Thyroid gland (tissue), 4 donors: ENCODE measurements around the gene SLC25A42. TPM values are rescaled to one million over a fixed set of nuclear protein-coding genes. Genes with fewer than 3 reads are reported as not detected.
"Not testable (repeated sequence)": the region's sequence is repeated elsewhere in the genome, so short reads cannot be mapped to it uniquely, and the experiment has no call there.

Experiments
- DNase-seq, 2 donors: peaks; one replicate each; pipeline ENCODE4 v3.0.0-alpha.2; 2019
- H3K27ac ChIP-seq, 3 donors: fragments of 200-600 bp; sonication (generic); 1 replicate in 2 of 3; 2 replicates in 1 of 3; pipeline ENCODE4 v1.5.1; 2016 to 2019; ENCODE audit warnings: mild to moderate bottlenecking in 1 of 3, moderate library complexity in 1 of 3
- H3K27me3 ChIP-seq: fragments of 200-600 bp; sonication (generic); one replicate; pipeline ENCODE4 v1.5.1; 2019
- H3K36me3 ChIP-seq, 2 donors: fragments of 200-600 bp; sonication (generic); one replicate each; pipeline ENCODE4 v1.5.1; 2016 to 2019
- H3K4me1 ChIP-seq, 2 donors: fragments of 200-600 bp; sonication (generic); one replicate each; pipeline ENCODE4 v1.5.1; 2017 to 2019
- H3K4me3 ChIP-seq, 3 donors: fragments of 200-600 bp; sonication (generic); replicated peaks in 1 of 3; 1 replicate in 2 of 3; 2 replicates in 1 of 3; pipeline ENCODE4 v1.5.1; 2016; ENCODE audit warnings: mild to moderate bottlenecking in 1 of 3
- H3K9me3 ChIP-seq: fragments of 200-600 bp; sonication (generic); one replicate; pipeline ENCODE4 v1.5.1; 2017
- CTCF ChIP-seq, 6 experiments: fragments of 200-600 bp in 3 of 6; fragments of 450-650 bp in 3 of 6; sonication (generic) in 3 of 6; IDR thresholded peaks; one replicate each; pipeline ENCODE4 v1.5.1; 2016 to 2019; ENCODE audit warnings: antibody characterized with exemption in 6 of 6, mild to moderate bottlenecking in 2 of 6, inconsistent platforms in 1 of 6, moderate library complexity in 1 of 6
- POLR2A ChIP-seq, 2 donors: fragments of 450-650 bp; IDR thresholded peaks; one replicate each; pipeline ENCODE4 v1.6.1; 2017; ENCODE audit warnings: antibody characterized with exemption in 2 of 2, mild to moderate bottlenecking in 2 of 2, moderate library complexity in 1 of 2
- WGBS, 2 donors: methylation state at CpG; one replicate each; pipeline ENCODE4 v1.1.5; 2017; 5-methylcytosine and 5-hydroxymethylcytosine counted together
- intact Hi-C: fragments of 100-400 bp; cut with DNase I; formaldehyde crosslinking; loops from one replicate; pipeline ENCODE4 v1.15.1; 2023
- total RNA-seq, 4 donors: library from RNA; depleted of rRNA; stranded (reverse); fragments of >200 nt; gene quantifications; one replicate each; pipeline ENCODE4 v1.2.3, GENCODE V29; 2016

The SLC25A42 gene
- total RNA-seq, 4 donors from 2014 or later = 28.0 to 43.9 (median 33.9) TPM

- Histone ChIP-seq H3K27me3 (no peaks in the 10 kb centered on the region), H3K36me3 (no peaks in the 10 kb centered on the region), H3K4me1 (peaks cover 10 to 16% of the 10 kb centered on the region in 2 donors), H3K4me3 (no peak overlapping the region), H3K9me3 (no peaks in the 10 kb centered on the region), H3K27ac (no peak overlapping the region)
- intact Hi-C loops = no loop called here
- WGBS, 2 donors = 23 to 28% methylated on average over 20 to 21 of the region's 21 CpGs
- TF ChIP-seq CTCF (IDR thresholded peaks at IDR 0.05) (no peak), POLR2A (IDR thresholded peaks at IDR 0.05) (peak in 1 of 2 donors; percentile 25)
- peak; percentile 47 to 52 for DNase-seq
Measured at GRCh38 chr19:19134687-19135158, 70.9 kb downstream of the SLC25A42 start.

DNA sequence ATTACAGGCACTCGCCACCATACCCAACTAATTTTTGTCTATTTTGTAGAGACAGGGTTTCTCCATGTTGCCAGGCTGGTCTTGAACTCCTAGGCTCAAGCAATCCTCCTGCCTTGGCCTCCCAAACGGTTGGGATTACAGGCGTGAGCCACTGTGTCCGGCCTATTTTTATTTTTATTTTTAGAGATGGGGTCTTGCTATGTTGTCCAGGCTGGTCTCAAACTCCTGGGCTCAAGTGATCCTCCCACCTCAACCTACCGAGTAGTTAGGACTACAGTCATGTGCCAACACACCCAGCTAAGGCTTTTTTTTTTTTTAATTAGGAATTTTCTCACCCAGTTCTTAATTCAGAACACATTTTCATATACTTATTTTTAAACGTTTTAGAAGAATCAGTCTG is 71.9 kb downstream of the SLC25A42 start:
- H3K4me3 ChIP-seq, H3K36me3 ChIP-seq, intact Hi-C loops, H3K27me3 ChIP-seq, H3K9me3 ChIP-seq, DNase-seq, H3K27ac ChIP-seq: not testable (repeated sequence)
- 89 to 92% methylated on average over 6 of the region's 6 CpGs for WGBS, 2 donors
- peaks cover 10 to 16% of the 10 kb centered on the region in 2 donors for H3K4me1 ChIP-seq

DNA sequence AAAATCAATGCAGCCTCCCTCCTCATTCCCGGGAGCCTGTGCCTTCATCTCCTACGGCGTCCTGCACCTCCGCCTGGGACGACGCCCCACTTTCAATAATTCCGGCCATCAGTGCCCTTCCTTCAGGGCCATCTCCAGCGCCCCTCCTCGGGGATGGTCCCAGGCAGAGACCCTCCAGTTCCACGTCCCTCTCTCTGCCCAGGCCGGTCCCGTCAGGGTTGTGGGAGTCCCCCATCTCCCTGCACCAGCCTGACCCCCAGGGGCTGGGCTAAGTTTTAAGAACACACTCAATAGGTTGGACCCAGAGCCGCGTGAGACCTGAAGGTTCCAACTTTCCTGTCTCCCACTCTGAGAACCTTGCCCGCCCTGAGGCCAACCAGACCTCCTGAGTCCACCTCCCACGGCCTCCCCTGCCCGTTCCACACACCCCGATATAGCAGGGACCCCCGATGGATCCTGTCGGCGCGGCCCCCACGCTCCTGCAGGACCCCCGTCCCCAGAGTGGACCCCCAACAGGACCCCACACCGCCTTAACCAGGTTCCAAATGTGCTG is 73.8 kb downstream of the SLC25A42 start:
- peak; percentile 22 to 35 for DNase-seq
- Histone ChIP-seq H3K9me3 (no peaks in the 10 kb centered on the region), H3K27ac (peak overlapping the region in 1 of 3 donors; percentile 71), H3K4me1 (peaks cover 10 to 16% of the 10 kb centered on the region in 2 donors), H3K27me3 (no peaks in the 10 kb centered on the region), H3K36me3 (no peaks in the 10 kb centered on the region), H3K4me3 (peak overlapping the region; percentile 29 to 85 (median 81))
- TF ChIP-seq CTCF (IDR thresholded peaks at IDR 0.05) = no peak
- TF ChIP-seq POLR2A (IDR thresholded peaks at IDR 0.05) = no peak
- 17 to 23% methylated on average over 13 to 19 of the region's 25 CpGs for WGBS, 2 donors
- intact Hi-C loops = no loop called here

GRCh38 chr19:19138109-19138981 is 74.6 kb downstream of the SLC25A42 start, which contains the start of gene TMEM161A:
TMEM161A (minus strand) TSS chr19:19138478; CDS start chr19:19138428, 50 bp downstream.
- intact Hi-C loops = no loop called here
- H3K27ac ChIP-seq = peak within 1 kb of the TSS in 2 of 3 donors; percentile 49 to 71

GRCh38 chr19:19139876-19140229 is 76.1 kb downstream of the SLC25A42 start:
- DNase-seq = no peak
- H3K27me3 ChIP-seq = no peaks in the 10 kb centered on the region
- H3K36me3 ChIP-seq = no peaks in the 10 kb centered on the region
- TF ChIP-seq POLR2A (IDR thresholded peaks at IDR 0.05) (no peak), CTCF (IDR thresholded peaks at IDR 0.05) (peak in 1 of 6 experiments; percentile 4)
- H3K9me3 ChIP-seq = no peaks in the 10 kb centered on the region
- intact Hi-C loops = loop anchor here (10.0 kb wide), 1 partner anchor 85 kb away; no protein-coding TSS in a partner anchor
- no peak overlapping the region for H3K4me3 ChIP-seq
- 46 to 53% methylated on average over 4 to 5 of the region's 5 CpGs for WGBS, 2 donors
- peaks cover 10 to 12% of the 10 kb centered on the region in 2 donors for H3K4me1 ChIP-seq
- H3K27ac ChIP-seq = no peak overlapping the region

More at GRCh38 chr19:19138109-19138981, 74.6 kb downstream of the SLC25A42 start, which contains the start of gene TMEM161A:
- Histone ChIP-seq H3K27me3 (no peaks in the 10 kb centered on the region), H3K4me1 (peaks cover 10 to 16% of the 10 kb centered on the region in 2 donors), H3K9me3 (no peaks in the 10 kb centered on the region), H3K4me3 (peak within 1 kb of the TSS; percentile 29 to 85 (median 81)), H3K36me3 (no peaks in the 10 kb centered on the region)
- DNase-seq = peak; percentile 97 to 98
- no peak for TF ChIP-seq CTCF (IDR thresholded peaks at IDR 0.05)
- TF ChIP-seq POLR2A (IDR thresholded peaks at IDR 0.05) = peak in 1 of 2 donors; percentile 86
- WGBS, 2 donors = 3 to 8% methylated on average over 15 to 37 of the region's 42 CpGs
